Stimulated activated CD8-positive, alpha-beta memory T cell treated with anti-CD3 and anti-CD28 coated beads, Interleukin-15, amount 100 ng/mL, for 24 hours (primary cell): ENCODE data around the gene FXYD5.
"Not testable (repeated sequence)": the region's sequence is repeated elsewhere in the genome, so short reads cannot be mapped to it uniquely, and the experiment has no call there.

Source experiments
- DNase-seq: peaks from one replicate; pipeline ENCODE4 v3.0.0-alpha.2; 2020; ENCODE audit warnings: low read depth

The FXYD5 gene

DNA sequence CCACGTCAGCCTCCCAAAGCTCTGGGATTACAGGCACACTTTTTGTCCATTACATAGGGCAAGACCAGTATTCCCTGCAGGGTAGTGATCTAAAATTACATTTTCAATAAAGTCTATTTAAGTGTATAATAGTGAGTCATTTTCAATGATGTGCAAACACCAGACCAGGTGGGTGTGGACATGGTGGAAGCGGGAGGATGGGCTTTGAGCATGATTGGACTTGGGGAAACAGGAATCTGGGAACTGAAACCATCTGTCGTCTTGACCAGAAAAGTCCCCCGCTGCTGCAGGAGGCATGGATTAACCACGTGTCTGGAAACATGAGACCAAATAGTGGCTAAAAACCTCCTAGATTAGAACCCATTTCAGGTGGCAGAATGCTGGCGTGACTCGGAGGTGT, 34.0 kb upstream of the FXYD5 start:
- DNase-seq, result no peak

DNA sequence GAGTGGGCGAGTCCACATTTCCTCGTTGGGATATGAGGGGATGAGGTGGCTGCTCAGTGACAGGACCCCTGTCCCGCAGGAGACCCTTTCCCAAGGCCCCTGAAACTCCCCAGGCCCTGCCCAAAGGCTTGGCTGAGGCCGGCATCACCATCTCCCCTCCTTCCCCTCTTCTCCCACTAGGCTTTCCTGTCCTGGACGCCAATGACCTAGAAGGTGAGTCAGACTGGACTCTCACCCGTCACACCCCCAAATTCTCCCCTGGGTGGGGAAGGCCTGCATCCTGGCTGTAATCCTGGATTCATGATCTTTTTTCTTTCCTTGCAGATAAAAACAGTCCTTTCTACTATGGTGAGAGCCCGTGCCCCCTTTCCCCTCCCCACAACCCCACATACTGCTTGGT, 33.6 kb upstream of the FXYD5 start:
- DNase-seq, result no peak

- no peak for DNase-seq
These were observed 31.6 kb upstream of the FXYD5 start for GRCh38 chr19:35122687-35123551.

GRCh38 chr19:35123573-35123972, 31.0 kb upstream of the FXYD5 start:
- no peak for DNase-seq

GRCh38 chr19:35124098-35125060, 30.2 kb upstream of the FXYD5 start:
- peak; percentile 56 for DNase-seq

- no peak for DNase-seq
These were observed 29.2 kb upstream of the FXYD5 start for GRCh38 chr19:35125270-35125717.

GRCh38 chr19:35125749-35126623, 28.5 kb upstream of the FXYD5 start:
- DNase-seq, result no peak

GRCh38 chr19:35126624-35126959, 27.9 kb upstream of the FXYD5 start:
- DNase-seq, result no peak

DNA sequence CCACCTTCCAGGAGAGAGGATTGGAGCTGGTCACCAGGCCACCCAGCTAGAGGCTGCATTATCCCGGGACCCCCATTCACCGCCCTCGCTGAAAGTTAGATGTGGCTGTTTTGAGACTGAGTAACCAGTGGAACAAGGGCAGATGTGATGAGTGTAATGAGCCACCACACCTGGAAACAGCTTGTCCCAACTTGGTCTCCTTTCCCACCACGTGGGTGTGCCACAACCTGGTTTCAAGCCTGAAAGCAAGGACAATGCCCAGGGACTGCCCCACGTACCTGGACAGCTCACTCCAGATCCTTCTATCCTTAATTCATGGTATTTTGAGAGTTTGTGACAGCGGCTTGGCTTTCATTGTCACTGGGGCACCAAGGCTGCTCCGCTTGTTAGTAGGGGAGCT, 26.7 kb upstream of the FXYD5 start:
- no peak for DNase-seq

- DNase-seq, result no peak
These were observed 26.0 kb upstream of the FXYD5 start for GRCh38 chr19:35128398-35129057.

DNA sequence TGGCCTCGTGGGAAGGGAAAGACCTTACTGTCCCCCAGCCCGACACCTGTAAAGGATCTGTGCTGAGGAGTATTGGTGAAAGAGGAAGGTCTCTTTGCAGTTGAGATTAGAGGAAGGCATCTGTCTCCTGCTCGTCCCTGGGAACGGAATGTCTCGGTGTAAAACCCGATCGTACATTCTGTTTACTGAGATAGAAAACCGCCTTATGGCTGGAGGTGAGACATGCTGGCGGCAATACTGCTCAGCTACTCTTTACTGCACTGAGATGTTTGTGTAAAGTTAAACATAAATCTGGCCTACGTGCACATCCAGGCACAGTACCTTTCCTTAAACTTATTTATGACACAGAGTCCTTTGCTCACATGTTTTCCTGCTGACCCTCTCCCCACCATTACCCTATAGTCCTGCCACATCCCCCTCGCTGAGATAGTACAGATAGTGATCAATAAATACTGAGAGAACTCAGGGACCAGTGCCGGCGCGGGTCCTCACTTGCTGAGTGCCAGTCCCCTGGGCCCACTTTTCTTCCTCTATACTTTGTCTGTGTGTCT, 24.7 kb upstream of the FXYD5 start:
- DNase-seq, result not testable (repeated sequence)

DNA sequence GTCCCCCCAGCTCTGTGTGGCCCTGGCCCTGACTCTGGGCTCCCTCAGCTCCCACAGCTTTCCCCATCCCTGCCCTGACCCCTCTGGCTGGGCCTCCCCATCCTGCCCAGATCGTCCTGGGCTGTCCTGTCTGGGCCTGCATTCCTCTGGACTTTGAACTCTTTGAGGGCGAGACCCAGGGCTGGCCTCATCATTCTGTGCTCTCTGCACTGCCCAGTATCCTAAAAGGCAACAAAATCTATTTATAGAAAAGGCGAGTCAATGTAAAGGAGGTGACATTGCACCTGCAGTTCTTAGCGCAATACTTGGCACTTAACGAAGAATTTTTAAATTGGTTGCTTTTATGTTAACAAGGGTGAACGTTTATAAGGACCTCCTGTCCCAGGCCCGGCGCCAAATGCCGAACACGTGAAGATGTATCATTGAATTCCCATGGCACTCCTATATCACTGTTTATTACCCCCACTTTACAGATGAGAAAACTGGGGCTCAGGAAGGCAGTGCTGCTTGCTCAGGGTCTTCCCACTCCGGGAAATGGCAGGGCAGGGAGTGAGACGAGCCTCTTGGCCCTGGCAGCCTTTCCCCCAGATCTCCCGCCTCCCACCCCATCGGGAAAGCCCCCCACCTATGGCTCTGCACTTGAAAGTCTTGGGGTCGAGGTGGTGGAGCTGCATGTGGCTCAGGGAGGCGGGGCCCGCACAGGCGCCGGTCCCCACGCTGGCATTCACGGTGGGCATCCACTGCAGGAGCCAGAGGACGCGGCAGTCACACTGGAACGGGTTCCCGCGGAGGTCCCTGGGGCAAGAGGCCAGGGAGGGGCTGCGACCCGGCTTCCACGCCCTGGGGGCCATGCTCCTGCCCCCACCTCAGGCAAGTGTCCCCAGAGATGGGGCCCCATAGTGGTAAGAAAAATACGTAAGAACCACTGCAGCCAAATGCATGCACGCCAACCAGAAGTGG, 23.5 kb upstream of the FXYD5 start:
- no peak for DNase-seq

- no peak for DNase-seq
These were observed 22.3 kb upstream of the FXYD5 start for GRCh38 chr19:35132254-35132653.

DNA sequence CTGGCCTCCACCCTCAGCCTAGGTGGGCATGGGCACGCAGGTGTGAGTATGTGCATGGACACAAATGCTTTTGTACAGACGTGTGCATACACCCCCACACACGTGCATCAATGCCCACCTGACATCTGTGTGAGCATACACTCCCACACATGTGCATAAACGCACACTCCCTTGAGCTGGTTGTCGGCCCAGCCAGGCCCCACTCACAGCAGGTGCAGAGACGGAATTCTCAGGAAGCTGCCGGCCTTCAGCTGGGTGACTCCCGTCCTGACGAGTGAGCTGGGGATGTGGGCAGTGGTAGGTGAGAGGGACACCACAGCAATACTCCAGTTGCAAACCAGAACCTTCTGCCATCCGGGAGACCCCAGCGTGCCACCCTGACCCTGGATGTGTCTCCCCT, 20.7 kb upstream of the FXYD5 start:
- DNase-seq, result no peak

GRCh38 chr19:35134601-35135242, 19.8 kb upstream of the FXYD5 start, which contains the start of gene LGI4:
LGI4 (minus strand) TSS chr19:35135059; CDS start chr19:35134680, 379 bp downstream.
- DNase-seq, result no peak

- DNase-seq, result peak; percentile 58
These were observed 19.1 kb upstream of the FXYD5 start for GRCh38 chr19:35135389-35135909.

GRCh38 chr19:35136231-35136630, 18.3 kb upstream of the FXYD5 start:
- DNase-seq, result no peak

DNA sequence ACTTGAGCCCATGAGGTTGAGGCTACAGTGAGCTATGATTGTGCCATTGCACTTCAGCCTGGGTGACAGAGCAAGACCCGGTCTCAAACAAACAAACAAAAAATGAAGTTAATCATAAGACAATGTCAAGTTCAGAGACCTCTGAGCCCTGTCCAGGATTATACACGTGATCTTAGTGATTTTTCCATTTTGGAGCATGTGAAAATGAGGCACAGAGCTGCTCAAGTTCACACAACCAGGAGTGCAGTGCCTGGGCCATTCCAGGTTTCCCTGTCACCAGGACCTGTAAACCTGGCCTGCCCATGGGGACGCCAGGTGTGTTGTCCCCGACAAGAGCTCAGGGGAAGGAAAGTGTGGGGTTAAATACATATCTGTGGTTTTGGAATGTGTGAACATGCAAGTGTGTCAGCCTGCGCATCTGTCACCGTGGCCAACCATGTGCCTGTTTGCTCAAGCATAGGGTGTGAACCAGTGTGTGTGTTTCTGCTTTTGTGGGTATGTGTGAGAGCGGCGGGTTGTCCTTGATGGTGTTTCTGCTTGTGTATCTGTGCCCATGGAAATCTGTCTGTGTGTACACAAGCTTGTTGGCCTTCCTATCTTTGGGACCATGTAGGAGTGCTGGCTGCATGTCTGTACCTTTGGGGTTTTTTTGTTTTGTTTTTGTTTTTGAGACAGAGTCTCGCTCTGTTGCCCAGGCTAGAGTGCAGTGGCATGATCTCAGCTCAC, 17.4 kb upstream of the FXYD5 start:
- DNase-seq, result no peak
